GDM1 (cell line): Measurements from ENCODE around the gene PRR18.

ENCODE experiments used
- DNase-seq: peaks from one replicate; lab custom pipeline; 2025; lab: John Stamatoyannopoulos, UW

The PRR18 gene

DNA sequence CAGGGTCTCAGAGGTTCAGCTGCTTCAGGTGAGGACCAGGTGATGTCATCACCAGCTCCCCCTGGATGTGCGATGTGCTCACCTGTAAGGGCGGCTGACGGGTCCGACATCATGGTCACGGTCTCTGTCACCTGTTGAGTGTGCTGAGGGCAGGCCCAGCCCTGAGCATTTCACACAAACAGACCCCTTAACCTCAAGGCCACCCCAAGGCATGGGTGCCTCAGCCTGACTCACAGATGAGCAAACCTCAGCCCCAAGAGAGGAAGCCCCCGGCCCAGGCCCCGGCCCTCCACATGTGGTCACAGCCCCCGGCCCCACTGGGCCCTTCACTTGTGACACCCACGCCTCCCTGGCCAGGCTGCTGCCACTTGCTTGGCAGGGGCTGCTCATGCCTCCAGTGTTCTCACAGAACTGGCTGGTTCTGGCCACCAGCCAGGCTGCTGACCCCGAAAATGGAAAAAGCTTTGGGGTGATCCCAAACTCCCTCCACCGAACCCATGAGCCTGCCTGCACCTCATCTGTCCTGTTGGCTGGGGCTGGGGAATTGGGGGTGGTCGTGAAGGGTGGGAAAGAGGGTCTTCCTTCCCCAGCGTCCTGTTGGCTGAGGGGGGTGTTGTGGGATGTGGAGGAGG is 33.3 kb downstream of the PRR18 start:
- DNase-seq, result no peak

DNA sequence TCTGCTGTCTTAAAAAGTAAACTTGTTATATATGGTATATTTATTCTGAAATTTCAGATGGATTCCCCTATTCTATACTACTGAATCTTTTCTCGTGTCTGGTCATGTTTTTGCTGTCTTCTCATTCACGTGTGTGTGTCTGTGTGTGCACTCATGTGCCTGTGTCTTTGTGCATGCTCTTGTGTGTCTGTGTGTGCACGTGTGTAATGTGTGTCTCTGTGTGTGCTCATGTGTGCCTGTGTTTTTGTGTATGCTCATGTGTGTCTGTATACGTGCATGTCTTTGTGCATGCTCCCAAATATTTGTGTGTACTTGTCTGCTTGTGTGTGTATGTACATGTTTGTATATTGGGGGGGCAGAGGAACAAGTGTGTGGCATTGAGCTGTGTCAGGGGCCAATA is 34.0 kb downstream of the PRR18 start:
- DNase-seq, result no peak

GRCh38 chr6:166271376-166271765 is 36.8 kb downstream of the PRR18 start:
- no peak for DNase-seq

DNA sequence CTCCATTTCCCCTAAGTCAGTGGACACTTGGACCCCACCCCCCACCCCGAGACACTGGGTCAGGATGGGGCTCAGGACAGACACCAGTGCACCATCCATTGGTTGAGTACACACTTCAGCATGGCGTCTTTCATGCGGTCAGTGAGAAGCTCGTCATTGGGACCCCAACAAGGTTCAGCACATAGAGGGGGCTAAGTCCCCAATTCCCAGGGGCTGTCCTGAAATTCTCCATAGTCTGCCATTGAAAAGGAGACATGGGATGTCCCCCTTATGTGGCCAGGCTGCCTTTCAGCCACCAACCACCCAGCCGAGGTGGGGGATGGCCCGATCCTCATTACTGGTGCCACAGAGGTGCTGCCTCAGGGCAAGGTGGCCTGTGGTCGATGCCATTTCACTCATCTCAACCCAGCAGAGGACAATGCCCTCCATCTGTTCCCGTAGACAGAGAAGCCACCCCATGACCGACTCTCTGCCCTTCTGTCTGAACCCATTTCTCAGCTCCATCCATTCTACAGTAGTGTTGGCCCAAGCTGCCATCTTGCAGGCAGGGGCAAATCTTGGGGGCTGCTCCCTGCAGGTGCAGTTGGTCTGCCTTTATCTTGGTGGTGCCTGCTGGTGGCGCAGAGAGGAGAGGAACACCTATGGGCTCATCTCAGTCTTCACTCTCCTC is 37.4 kb downstream of the PRR18 start:
- DNase-seq, result no peak

DNA sequence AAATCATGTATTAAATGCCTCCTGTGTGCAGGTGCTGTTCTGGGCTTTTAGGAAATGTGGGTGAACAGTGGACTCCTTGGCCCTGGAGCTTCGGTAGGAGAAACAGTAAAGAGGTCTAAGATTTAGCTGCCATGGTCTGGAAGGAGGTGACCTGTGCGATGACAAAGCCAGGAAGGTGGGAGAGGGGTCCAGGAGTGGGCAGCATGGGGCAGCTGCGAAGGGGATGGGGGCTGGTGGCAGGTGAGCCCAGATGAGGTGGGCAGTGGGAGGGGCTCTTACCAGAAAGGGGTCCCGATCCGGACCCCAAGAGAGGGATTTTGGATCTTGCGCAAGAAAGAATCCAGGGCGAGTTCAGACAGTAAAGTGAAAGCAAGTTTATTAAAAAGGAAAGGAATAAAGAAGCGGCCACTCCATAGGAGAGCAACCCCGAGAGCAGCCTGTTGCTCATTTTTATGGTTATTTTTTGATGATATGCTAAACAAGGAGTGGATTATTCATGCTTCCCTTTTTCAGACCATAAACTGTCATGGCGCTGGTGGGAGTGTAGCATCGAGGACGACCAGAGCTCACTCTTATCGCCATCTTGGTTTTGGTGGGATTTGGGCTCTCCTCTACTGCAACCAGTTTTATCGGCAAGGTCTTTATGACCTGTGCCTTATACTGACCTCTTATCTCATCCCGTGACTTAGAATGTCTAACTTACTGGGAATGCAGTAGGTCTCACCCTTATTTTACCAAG is 38.7 kb downstream of the PRR18 start:
- no peak for DNase-seq

DNA sequence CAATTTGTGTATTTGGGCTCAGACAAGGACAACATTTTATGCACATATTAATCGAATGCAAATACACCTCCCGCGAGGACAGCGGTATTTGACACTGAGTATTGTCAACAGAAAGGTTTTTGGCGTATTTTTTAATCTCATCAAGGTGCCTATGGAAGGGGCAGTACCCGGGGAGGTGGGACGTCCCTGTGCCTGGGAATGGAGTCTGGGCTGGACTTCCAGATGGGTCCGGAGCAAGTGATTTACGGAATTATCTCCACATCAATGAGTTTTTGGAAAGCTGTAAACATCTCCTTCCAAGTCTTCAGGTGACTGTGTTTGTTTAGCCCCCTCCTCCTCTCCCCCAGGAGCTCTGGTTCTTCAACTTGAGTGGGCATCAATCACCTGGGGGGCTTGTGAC is 39.8 kb downstream of the PRR18 start:
- no peak for DNase-seq

GRCh38 chr6:166267526-166267925 is 40.7 kb downstream of the PRR18 start:
- DNase-seq, result no peak

DNA sequence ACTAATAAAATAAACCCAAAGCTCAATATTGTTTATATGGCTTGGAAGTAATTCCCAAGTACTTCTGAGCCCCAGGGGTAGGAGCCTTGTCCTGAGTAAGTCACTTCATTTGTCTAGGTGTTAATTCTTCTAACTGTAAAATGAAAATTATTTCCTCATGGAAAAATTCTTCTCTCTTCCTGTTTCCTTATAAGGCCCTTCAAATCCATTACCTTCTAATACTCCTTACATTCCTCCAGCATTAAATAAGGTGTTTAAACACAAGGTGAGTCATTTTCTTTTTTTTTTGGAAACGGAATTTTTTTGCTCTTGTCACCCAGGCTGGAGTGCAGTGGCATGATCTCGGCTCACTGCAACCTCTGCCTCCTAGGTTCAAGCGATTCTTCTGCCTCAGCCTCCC is 41.9 kb downstream of the PRR18 start:
- DNase-seq, result no peak

DNA sequence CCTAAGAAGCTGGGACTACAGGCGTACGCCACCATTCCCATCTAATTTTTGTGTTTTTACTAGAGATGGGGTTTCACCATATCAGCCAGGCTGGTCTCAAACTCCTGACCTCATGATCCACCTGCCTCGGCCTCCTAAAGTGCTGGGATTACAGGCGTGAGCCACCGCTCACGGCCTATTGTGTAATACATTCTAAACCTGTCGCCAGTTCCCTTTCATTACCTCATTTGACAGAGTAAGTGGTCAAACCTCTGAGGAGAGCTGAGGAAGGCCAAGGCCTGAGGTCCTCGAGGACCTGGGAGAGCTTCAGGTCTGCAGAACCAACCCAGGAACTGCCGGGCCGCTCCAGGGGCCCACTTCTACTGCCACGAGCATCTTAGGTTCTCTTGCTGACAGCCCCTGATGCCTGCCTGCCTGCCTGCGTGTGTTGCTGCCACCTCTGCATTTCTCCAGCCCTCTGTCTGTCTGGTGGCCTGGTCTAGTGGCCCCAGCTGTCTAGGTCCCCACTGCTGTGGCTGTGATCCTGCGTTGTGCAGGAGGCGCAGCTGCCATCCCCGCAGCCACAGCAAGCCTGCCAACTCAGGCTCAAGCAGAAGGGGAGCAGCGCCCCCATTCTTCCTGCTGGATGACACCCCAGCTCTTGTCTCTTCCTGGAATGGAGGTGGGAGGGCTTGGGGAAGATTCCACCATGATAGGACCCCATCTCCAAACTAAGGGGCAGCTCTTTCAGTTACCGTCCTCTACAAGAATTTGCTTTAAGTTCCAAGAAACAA is 45.3 kb downstream of the PRR18 start:
- no peak for DNase-seq

DNA sequence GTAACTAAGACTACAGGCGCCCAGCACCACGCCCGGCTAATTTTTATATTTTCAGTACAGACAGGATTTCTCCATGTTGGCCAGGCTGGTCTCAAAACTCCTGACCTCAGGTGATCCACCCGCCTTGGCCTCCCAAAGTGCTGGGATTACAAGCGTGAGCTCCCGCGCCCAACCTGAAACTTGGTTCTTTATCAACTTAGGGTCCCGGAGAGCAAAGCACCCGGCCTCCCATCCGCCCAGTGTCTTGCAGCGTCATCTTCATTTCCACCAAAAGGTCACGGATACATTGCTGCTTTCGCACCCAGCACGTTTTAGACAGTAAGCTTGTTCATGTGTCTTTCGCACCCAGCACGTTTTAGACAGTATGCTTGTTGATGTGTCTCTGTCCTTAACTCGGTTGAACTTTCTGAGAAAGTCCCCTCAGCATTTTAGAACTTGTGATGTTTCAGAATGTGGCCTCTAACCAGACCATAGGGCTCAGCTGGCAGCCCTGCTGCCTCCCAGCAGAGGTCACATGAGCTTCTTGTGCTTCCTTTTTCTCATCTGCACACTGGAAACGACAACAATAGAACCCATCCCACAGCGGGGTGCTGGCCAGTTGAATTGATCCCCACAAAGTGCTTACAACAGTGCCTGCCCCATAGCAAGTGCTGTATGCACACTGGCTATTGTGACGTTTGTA is 48.8 kb downstream of the PRR18 start:
- peak; percentile 34 for DNase-seq

DNA sequence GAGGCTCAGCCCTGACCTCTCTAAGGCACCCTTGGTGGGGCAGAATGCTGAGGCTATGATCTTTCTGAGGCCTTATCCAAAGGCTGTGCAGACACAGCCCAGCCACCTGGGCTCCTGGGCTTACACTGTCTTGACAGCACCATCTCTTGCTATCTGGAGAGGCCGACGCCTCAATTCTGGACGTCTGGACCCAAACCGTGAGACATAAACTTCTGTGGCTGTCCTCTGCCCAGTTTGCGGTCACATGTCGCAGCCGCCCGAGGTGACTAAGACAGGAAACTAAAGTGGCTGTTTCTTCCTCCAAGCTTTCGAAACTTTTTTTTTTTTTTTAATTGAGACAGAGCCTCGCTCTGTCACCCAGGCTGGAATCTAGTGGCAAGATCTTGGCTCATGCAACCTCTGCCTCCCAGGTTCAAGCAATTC is 49.3 kb downstream of the PRR18 start:
- DNase-seq, result peak; percentile 51

DNA sequence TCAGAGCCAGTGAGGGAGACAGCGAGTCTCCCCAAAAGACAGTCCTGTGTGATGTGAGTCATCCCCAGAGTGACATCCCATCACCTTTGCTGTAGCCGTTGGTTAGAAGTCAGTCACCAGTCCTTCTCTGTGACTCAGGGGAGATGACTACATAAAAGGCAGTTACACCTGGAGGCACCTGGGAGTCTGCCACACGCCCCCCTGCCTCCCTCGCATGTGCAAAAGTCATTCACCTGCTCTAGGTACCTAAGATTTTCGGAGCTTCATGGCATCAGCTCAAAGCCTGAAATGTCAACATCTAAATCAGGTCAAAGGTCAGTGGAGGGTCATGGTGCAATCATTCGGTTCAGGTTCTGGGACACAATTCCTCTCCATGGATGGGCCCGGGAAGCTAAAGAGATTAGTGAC is 50.3 kb downstream of the PRR18 start:
- DNase-seq, result no peak
